ENCODE data around the gene RAB7A.

RAB7A gene

GRCh38 chr3:128787256-128788253 lies 61.6 kb downstream of the RAB7A start:
- no peak for DNase-seq (ENCODE audit: low read depth in 2 of 2, low spot score in 1 of 2)

DNA sequence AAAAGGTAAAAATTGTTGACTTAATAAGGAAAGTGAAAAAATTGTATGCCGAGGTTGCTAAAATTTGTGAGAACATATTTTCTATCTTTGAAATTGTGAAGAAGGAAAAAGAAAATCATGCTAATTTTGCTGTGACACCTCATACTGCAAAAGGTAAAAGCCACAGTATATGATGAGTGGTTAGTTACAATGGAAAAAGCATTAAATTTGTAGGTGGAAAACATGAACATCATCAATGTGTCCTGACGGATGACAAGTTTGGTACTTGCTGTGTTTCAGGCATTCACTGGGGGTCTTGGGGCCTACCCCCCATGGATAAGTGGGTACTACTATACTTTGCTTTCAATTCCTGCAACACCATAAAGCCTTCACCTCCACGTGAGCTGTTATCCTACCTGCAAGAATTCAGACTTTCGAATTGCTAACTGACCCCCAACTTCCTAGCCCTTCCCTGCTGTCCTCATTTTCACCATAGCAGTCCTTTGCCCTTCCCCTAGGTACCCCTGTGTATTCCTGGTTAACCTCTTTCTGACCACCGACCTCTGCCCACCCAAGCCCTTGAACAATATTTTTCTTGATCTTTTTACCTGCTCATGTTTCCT lies 62.4 kb downstream of the RAB7A start:
- no peak for DNase-seq (ENCODE audit: low read depth in 2 of 2, low spot score in 1 of 2)

DNA sequence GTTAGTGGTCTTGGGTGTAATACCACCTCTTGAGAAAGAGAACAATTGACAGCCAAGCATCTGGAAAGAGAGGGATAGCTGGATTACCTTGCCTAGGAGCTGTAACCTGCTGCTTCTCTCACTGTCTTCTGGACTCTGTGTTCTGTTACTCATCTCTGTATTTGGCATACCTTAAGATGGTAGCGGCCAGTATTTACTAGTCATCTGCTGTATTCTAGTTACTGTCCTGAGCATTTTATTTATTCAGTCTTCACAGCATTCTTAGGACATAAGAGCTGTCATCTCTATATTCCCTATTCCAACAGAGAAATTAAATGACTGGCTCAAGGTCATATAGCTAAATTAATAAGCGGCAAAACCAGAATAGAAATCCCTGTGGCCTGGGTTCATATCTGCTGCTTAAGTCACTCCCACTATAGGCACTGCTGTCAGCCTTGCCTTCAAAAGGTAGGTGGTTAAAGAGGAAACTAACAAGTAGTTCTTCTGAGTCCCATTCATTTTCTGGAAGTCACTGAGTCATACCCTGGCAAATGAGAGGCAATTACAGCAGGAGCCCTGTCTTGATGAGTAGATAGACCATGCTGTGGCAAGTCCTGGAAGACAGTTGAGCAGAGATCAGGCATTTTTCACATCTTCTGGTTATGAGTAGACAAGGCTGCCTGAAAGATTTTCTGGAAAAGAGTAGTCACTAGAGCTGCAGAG lies 68.2 kb downstream of the RAB7A start:
- no peak for DNase-seq (ENCODE audit: low read depth in 2 of 2, low spot score in 1 of 2)

- peak in 1 of 2 donors; percentile 23 for DNase-seq (ENCODE audit: low read depth in 2 of 2, low spot score in 1 of 2)
Measured at GRCh38 chr3:128794770-128795649, 69.0 kb downstream of the RAB7A start.

DNA sequence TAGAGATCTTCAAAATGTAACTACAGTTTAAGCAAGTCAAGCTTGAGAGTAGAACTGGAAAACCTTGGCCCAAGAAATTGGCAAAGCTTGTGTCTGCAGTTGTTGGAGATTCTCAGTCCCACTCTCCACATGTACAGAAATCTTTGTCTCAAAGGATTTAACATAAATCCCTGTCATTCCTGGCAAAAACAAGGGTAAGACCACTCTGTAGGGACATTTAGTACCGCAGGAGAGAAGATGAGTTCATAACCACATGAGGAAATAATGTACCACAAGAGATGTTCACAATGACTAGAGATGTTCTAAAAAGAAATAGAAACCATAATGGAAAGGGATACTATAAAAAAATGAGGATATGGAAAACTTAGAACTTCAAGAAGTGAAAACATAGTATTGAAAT lies 73.7 kb downstream of the RAB7A start:
- DNase-seq (ENCODE audit: low read depth in 2 of 2, low spot score in 1 of 2) = no peak

DNA sequence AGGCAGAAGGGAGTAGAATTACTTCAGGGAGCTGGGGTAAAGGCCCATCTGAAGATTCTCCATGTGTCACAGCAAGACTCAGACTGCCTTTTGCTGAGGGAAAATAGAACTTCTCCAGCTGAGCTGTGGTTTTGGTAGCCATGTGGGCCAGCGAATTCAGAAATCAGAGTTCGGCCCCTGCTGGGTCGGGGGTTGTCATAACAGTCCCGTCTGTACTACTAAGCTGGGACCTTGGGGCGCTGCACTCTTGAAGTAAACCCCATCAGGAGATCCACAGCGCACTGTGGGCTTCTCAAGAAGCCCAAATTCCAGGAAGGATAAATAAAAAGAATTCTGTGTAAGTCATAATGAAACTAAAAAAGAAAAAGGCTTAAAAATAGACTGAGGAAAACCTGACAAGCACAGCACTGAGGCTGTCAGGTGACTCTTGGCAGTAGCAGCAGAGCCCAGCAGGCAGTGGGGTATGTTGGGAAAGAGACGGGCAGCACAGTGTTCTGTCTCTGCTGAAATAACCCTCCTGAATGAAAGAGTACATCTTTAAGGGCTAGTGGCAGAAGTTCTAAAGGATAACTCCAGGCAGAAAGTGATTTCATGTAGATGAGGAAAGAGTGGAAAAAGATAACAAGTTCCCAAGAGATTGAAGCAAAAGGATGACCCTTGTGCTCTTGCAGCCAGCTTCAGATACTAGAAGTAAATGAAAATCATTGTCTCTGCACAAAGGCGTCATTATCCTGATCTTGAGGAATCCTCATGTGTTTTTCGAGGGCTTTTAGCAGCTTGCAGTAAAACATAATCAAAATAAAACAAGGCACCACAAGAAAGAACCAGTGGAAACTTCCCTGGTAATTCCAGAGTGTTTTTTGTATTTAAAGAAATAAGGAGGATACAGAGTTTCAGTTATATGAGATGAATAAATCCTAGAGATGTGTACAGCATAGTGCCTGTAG lies 74.5 kb downstream of the RAB7A start:
- no peak for DNase-seq (ENCODE audit: low read depth in 2 of 2, low spot score in 1 of 2)

DNA sequence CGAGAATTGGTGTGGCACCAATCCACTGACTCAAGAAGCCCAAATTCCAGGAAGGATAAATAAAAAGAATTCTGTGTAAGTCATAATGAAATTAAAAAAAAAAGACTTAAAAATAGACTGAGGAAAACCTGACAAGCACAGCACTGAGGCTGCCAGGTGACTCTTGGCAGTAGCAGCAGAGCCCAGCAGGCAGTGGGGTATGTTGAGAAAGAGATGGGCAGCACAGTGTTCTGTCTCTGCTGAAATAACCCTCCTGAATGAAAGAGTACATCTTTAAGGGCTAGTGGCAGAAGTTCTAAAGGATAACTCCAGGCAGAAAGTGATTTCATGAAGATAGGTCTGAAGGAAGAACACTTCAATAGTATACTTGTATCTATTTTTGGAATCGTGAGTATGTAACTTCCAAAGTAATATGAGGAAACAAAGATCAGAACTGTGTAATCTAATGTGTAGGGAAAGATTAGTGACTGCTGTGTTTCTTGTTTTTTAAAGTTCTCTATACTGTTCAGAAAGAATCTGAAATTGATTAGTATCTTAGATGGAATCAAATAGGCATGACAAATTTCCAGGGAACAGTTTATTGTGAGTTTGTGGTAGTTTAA lies 75.9 kb downstream of the RAB7A start:
- no peak for DNase-seq (ENCODE audit: low read depth in 2 of 2, low spot score in 1 of 2)

DNA sequence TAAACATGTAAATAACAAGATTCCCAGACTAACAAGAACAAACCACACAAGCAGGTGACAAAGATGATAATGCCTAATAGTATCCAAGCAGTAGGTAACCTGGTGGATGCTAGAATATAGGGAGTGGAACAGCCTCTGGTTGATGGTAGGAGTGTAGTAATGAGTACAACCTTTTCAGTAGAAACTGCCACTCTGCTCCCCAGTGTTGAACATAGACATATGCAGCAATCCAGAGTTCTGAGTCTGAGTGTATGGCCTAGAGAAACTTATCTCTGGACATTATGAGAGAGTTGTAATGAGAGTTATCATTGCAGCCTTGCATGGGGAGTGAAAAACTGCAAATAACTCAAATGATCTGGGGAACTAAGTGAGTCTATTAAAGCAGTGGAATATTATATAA lies 77.3 kb downstream of the RAB7A start:
- DNase-seq (ENCODE audit: low read depth in 2 of 2, low spot score in 1 of 2) = no peak

DNA sequence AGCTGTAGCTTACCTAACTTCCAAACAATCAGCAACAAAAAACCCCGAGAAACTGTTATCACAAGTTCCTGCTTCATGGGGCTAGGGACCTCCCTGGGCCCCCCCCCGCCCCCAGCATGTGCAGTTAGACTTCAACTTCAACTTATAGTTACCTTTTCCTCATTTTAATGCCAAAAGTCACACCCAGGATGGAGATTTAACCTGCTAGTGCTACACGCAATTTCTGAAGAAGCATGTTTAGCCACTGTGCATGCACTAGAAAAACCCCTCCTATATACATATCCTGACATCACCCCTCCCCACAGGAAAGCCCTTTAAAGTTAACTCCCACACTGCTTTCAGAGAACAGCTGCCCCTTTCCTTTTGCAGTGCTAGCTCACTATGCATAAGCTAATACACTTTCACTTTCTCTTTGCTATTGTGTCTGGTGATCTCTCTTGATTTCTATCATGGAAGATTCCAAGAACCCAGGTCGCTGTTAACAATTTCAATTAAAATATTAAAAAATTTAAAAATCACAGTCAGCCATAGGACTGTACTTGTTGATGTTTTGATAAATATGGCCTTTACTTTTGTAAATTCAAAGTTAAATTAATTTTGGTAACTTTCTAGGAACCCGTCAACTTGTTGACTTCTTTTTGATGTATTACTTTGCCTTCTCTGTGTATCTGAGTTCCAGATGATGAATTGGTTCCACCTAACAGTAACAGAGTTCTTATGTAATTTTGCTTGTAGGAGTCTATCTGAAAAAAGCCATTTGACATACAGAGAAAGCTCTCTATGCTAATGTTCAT lies 78.2 kb downstream of the RAB7A start:
- peak; percentile 32 to 39 for DNase-seq (ENCODE audit: low read depth in 2 of 2, low spot score in 1 of 2)

GRCh38 chr3:128804811-128805155 lies 78.8 kb downstream of the RAB7A start:
- no peak for DNase-seq (ENCODE audit: low read depth in 2 of 2, low spot score in 1 of 2)

DNA sequence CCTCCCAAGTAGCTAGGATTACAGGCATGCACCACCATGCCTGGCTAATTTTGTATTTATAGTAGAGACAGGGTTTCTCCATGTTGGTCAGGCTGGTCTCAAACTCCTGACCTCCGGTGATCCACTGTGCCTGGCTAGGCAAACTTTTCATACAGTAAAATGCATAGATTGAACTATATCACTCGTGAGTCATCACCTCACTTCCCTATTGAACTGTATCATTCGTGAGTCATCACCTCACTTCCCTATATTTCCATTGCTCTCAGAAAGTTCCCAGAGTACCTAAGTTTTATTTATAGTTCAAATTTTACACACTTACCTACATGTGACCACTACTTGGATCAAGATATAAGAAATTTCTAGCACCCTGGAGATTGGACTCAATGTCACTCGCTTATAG lies 79.8 kb downstream of the RAB7A start:
- DNase-seq (ENCODE audit: low read depth in 2 of 2, low spot score in 1 of 2) = no peak

- DNase-seq (ENCODE audit: low read depth in 2 of 2, low spot score in 1 of 2) = no peak
Measured at GRCh38 chr3:128806588-128806987, 80.6 kb downstream of the RAB7A start.

DNA sequence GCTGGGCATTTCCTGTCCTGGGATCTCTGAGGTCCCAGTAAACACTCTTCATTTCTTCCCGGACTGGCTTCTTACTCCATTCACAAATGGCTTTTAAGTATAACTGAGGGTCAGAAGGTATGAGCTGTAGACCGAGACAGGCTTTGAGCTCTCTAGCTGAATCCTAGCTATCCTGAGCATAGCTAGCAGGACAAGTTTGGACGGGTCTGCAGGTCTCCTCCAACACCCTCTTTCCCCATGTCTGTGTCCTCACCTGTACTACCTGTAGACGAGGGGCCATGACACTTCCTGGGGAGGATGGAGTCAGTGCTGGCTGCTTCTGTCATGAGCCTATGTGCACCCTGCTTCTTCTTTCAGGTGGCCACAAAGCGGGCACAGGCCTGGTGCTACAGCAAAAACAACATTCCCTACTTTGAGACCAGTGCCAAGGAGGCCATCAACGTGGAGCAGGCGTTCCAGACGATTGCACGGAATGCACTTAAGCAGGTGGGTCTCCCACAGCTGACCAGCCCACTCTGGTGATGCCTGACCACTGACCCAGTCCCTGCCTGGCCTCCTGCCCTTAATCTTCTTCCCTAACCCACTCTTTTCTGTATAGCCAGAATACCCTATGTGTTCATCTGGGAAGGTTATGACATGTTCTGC lies 81.3 kb downstream of the RAB7A start:
- DNase-seq (ENCODE audit: low read depth in 2 of 2, low spot score in 1 of 2) = no peak

DNA sequence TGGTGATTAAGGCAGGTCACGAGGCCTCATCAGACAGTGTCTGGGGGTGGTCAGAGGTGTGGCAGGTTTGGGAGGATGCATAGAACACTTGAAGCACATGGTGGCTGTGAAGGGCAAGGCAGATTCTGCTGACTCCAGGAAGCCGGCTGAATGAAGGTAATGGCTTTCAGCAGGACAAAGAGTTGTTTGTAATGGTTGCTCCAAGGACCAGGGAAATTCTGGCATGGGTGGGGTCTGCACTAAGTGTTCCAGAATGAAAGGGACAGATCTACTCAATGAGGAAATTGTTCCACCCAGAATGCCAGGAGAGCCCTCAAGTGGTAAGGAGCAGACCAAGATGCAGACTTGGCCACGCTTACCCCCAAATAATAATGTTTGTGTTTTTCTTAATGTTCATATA lies 82.7 kb downstream of the RAB7A start:
- no peak for DNase-seq (ENCODE audit: low read depth in 2 of 2, low spot score in 1 of 2)

DNA sequence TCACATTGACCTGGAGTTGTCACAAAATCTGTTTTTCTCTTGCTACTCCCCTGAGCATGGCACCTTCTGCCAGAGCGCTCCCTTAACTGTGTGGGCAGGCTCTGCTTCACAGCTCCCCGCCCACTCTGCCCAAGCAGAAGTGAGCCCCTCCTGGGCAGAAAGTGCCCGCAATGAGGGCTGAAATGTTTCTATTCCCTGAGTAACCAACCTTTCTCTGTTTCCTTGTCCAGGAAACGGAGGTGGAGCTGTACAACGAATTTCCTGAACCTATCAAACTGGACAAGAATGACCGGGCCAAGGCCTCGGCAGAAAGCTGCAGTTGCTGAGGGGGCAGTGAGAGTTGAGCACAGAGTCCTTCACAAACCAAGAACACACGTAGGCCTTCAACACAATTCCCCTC lies 87.1 kb downstream of the RAB7A start:
- DNase-seq (ENCODE audit: low read depth in 2 of 2, low spot score in 1 of 2) = no peak

GRCh38 chr3:128814060-128814459 lies 88.1 kb downstream of the RAB7A start:
- no peak for DNase-seq (ENCODE audit: low read depth in 2 of 2, low spot score in 1 of 2)

- no peak for DNase-seq (ENCODE audit: low read depth in 2 of 2, low spot score in 1 of 2)
Measured at GRCh38 chr3:128814519-128815317, 88.7 kb downstream of the RAB7A start.
